ENCODE data around the gene SLC16A14. TPM values are rescaled to one million over a fixed set of nuclear protein-coding genes. Genes with fewer than 3 reads are reported as not detected.
A peak's percentile ranks its signal among the peaks of the same experiment; 100 is the strongest.

The SLC16A14 gene
- total and polyA plus RNA-seq, 2 of the 8 experiments (the other 6 are each of a cell fraction or from before 2014, with no cell fraction given), result 2.1 to 3.0 TPM

DNA sequence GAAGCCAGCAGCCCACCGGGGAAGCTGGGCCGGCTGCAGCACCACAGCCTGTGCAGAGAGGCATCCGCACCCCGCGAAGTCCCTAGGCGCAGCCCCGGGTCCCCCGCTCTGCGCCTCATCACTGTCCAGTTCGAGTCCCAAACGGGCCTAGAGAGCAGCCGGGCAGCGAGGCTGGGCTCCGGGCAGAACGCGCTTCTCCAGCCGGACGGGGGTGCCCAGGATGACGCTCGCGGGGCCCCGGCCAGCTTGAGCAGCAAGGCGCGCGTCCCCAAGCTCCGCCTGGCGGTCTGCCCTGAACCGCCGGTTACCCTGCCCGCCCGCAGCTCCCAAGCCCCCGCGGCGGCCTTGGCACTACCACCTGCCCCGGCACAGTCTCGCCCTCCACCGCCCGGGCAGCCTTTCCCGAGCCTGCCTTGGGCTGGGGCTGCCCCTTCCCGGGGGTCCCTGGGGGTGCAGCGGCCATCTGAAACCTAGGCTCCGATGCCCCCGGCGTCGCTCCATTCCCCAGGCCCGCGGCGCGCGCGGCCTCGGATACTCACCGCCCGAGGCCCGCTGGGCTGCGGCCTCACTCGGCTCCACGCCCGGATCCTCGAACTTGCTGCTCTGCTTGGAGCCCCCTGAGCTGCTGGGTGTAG, 591 bp downstream of the SLC16A14 start:
- no peak overlapping the region for H2BK15ac ChIP-seq (ENCODE audit: low read length)
- no peak overlapping the region for H2BK5ac ChIP-seq (ENCODE audit: low read depth, low read length)
- H3K23me2 ChIP-seq (ENCODE audit: low read depth, low read length), result peaks cover 6% of the 10 kb centered on the region; the same call in 1 of the 2 replicates
- peak overlapping the region in 2 of 4 experiments; percentile 25 to 52; a peak in 5 of 7 replicates for H3K9ac ChIP-seq (replicated peaks in 1 of 4; ENCODE audit: extremely low read depth in 1 of 4, low read depth in 3 of 4, low read length in 3 of 4)
- ChIA-PET POLR2A (ENCODE audit: partially characterized antibody) (interaction anchor here (1.1 to 1.5 kb wide), 6 partner anchors 8 to 797 kb away, joined by 3 read pairs; partner anchors contain the start of gene ITM2C), CTCF (ENCODE audit: partially characterized antibody) (interaction anchor here (0.6 to 4.7 kb wide), 25 partner anchors 11 to 642 kb away, joined by 3 to 48 read pairs (median 6); partner anchors contain the start of gene SP110)
- FAIRE-seq (no peak), DNase-seq (ENCODE audit: low read depth in 1 of 2, low spot score in 2 of 2) (peak in 1 of 2 experiments; percentile 88)
- H3K4ac ChIP-seq (replicated peaks; ENCODE audit: insufficient read length, low read depth, low read length), result no peak overlapping the region
- no peak overlapping the region for H3K27ac ChIP-seq (ENCODE audit: low read depth, low read length)
- H3K23ac ChIP-seq (ENCODE audit: insufficient read length), result no peak overlapping the region
- no peak overlapping the region for H4K5ac ChIP-seq (ENCODE audit: insufficient read length, low read depth, low read length)
- no peaks in the 10 kb centered on the region for H3K79me2 ChIP-seq (ENCODE audit: control insufficient read depth in 1 of 2, insufficient read depth in 2 of 2, low read length in 2 of 2)
- H4K20me1 ChIP-seq (replicated peaks in 1 of 2; ENCODE audit: control insufficient read depth in 1 of 2, insufficient read depth in 2 of 2, low read length in 2 of 2), result no peaks in the 10 kb centered on the region
- peak overlapping the region; percentile 70 to 91 for H3K4me2 ChIP-seq (ENCODE audit: insufficient read depth in 1 of 2, low read depth in 2 of 2, low read length in 2 of 2)
- no peak overlapping the region for H2AK5ac ChIP-seq (ENCODE audit: low read depth, low read length)
- peak overlapping the region; percentile 61; the same call in 1 of the 2 replicates for H2BK20ac ChIP-seq (ENCODE audit: low read length)
- H3K56ac ChIP-seq (replicated peaks; ENCODE audit: insufficient read length, low read depth, low read length), result peak overlapping the region; percentile 77
- no peaks in the 10 kb centered on the region for H3K9me3 ChIP-seq (ENCODE audit: insufficient read depth in 2 of 2, low read depth in 1 of 2, low read length in 1 of 2)
- peaks cover 10 to 27% (median 20%) of the 10 kb centered on the region in 4 experiments for H3K27me3 ChIP-seq (replicated peaks in 1 of 4; ENCODE audit: control insufficient read depth in 3 of 4, extremely low read depth in 1 of 4, insufficient read depth in 3 of 4, low read length in 3 of 4)
- no peak overlapping the region for H2BK120ac ChIP-seq (replicated peaks; ENCODE audit: low read depth, low read length)
- peak overlapping the region; percentile 100; the same call in 1 of the 2 replicates for H2AFZ ChIP-seq (ENCODE audit: low read length)
- H3K79me1 ChIP-seq (ENCODE audit: low read depth, low read length), result no peaks in the 10 kb centered on the region
- peak overlapping the region; percentile 71 for H3K18ac ChIP-seq (ENCODE audit: extremely low read depth, low read length)
- WGBS, 2 experiments (ENCODE audit: extremely low coverage in 1 of 2, insufficient coverage in 1 of 2, insufficient read length in 1 of 2, insufficient replicate concordance in 2 of 2, low coverage in 1 of 2, low lambda C conversion rate in 2 of 2, missing lambda C conversion rate in 1 of 2), result 2% methylated on average over 36 of the region's 60 CpGs; no CpG with 5 or more reads in 1 of the 2 experiments
- H3K4me3 ChIP-seq (ENCODE audit: extremely low read depth in 1 of 4, insufficient read depth in 2 of 4, low read depth in 3 of 4, low read length in 4 of 4), result peak overlapping the region; percentile 62 to 71 (median 68)
- no peaks in the 10 kb centered on the region for H3K36me3 ChIP-seq (ENCODE audit: control insufficient read depth in 2 of 4, insufficient read depth in 4 of 4, low read length in 3 of 4)
- H4K91ac ChIP-seq (replicated peaks; ENCODE audit: insufficient read length, low read length), result peak overlapping the region; percentile 10
- no peak overlapping the region for H3K14ac ChIP-seq (ENCODE audit: insufficient read length)
- peak overlapping the region; percentile 93 for H4K8ac ChIP-seq (ENCODE audit: extremely low read depth, insufficient read depth, low read length)
- H2BK12ac ChIP-seq (ENCODE audit: low read depth, low read length), result 0 out of 2 replicates have a peak overlapping the region, but pooled peaks have one; percentile 27
- peaks cover 0 to 5% (median 3%) of the 10 kb centered on the region in 4 experiments; a peak in 3 of 7 replicates for H3K4me1 ChIP-seq (replicated peaks in 1 of 4; ENCODE audit: control insufficient read depth in 3 of 4, insufficient read depth in 4 of 4, low read length in 3 of 4)
- no peak for TF ChIP-seq CHD2 (IDR thresholded peaks at IDR 0.05; ENCODE audit: low read length)
- TF ChIP-seq CREB1 (IDR thresholded peaks at IDR 0.05), result peak; percentile 46; the same call in 1 of the 2 replicates
- TF ChIP-seq ASH2L (IDR thresholded peaks at IDR 0.05; ENCODE audit: low read length), result peak; percentile 53
- 0 out of 2 replicates have a peak, but pooled peaks have one; percentile 27 for TF ChIP-seq TAF1 (IDR thresholded peaks at IDR 0.05; ENCODE audit: low read depth, low read length)
